B cell (primary cell): ENCODE results near the gene PIP4K2C.

ENCODE experiments used
- EZH2 ChIP-seq: IDR thresholded peaks from 2 replicates; pipeline ENCODE4 v1.6.1; 2012; ENCODE audit warnings: borderline replicate concordance, low read depth, mild to moderate bottlenecking, moderate library complexity, low read length; ENCODE audit not compliant: insufficient read depth, poor library complexity, severe bottlenecking
- TF ChIP-seq, protein P1 (sequence below): fragments of 200-600 bp; IDR thresholded peaks from one replicate; pipeline ENCODE4 v1.8.0; 2022; ENCODE audit warnings: antibody characterized with exemption, mild to moderate bottlenecking

DNA sequence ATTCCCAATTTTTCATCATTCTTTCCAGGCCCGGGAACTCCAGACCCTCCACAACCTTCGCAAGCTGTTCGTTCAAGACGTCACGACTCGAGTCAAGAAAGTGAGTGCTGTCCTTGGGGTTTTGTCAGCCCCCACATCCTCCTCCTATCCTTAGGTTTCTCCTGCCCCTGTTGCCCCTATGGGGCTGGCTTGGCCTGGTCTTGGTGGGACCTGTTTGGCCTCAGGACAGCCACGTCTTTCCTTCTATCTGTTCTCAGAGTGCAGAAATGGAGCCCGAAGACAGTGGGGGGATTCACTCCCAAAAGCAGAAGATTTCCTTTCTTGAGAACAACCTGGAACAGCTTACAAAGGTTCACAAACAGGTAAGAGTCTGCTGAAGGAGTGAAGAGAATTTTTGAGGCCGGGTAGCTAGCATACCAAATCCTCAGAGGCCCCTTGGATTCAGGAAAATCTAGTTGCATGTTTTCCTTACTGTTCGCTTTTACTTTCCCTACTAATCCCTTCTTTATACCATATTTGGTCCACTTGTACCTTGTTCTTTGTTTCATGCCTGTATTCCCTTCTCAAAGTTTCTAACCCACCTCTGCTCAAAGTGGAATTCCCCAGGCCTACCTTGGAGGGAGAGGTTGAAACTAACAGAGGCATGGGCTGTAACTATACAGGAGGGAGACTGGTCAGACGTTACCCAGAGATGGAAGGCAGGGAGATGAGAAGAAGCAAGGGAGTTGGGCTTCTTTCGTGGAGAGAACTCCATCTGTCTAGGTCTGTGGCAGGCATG is 12.8 kb upstream of the PIP4K2C start:
- TF ChIP-seq, protein P1, sequence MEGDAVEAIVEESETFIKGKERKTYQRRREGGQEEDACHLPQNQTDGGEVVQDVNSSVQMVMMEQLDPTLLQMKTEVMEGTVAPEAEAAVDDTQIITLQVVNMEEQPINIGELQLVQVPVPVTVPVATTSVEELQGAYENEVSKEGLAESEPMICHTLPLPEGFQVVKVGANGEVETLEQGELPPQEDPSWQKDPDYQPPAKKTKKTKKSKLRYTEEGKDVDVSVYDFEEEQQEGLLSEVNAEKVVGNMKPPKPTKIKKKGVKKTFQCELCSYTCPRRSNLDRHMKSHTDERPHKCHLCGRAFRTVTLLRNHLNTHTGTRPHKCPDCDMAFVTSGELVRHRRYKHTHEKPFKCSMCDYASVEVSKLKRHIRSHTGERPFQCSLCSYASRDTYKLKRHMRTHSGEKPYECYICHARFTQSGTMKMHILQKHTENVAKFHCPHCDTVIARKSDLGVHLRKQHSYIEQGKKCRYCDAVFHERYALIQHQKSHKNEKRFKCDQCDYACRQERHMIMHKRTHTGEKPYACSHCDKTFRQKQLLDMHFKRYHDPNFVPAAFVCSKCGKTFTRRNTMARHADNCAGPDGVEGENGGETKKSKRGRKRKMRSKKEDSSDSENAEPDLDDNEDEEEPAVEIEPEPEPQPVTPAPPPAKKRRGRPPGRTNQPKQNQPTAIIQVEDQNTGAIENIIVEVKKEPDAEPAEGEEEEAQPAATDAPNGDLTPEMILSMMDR = no peak
- TF ChIP-seq EZH2 = no peak
